HepG2 (cell line): ENCODE data around the gene ANAPC2. TPM values are rescaled to one million over a fixed set of nuclear protein-coding genes. Genes with fewer than 3 reads are reported as not detected.

Source experiments
- AHR ChIP-seq: IDR thresholded peaks from 2 replicates; pipeline ENCODE4 v1.6.1; 2018; ENCODE audit warnings: missing genetic modification reagents, missing compliant biosample characterization
- ARID3A ChIP-seq: IDR thresholded peaks from 2 replicates; pipeline ENCODE4 v1.6.1; 2012; ENCODE audit warnings: low read depth, low read length, improper control_type of control experiment
- ARID5B ChIP-seq: IDR thresholded peaks from 2 replicates; pipeline ENCODE4 v1.4.0; 2020; ENCODE audit warnings: mild to moderate bottlenecking, missing genetic modification reagents
- ATRX ChIP-seq: sonication (generic); formaldehyde crosslinking; IDR thresholded peaks from 2 replicates; pipeline ENCODE4 v1.4.0; 2020; ENCODE audit warnings: missing genetic modification reagents, borderline replicate concordance
- KAT7 ChIP-seq: IDR thresholded peaks from 2 replicates; pipeline ENCODE4 v1.6.1; 2018; ENCODE audit warnings: borderline replicate concordance, missing compliant biosample characterization
- MAFF ChIP-seq: IDR thresholded peaks from 2 replicates; pipeline ENCODE4 v1.6.1; 2011; ENCODE audit warnings: low read depth, low read length, improper control_type of control experiment
- MEF2D ChIP-seq: sonication (generic); formaldehyde crosslinking; IDR thresholded peaks from 2 replicates; pipeline ENCODE4 v1.5.1; 2020; ENCODE audit warnings: mild to moderate bottlenecking, missing genetic modification reagents
- PITX1 ChIP-seq: sonication (generic); formaldehyde crosslinking; IDR thresholded peaks from 2 replicates; pipeline ENCODE4 v1.5.1; 2020; ENCODE audit warnings: mild to moderate bottlenecking, missing genetic modification reagents
- REPIN1 ChIP-seq: sonication (generic); formaldehyde crosslinking; IDR thresholded peaks from 2 replicates; pipeline ENCODE4 v1.8.0; 2022; ENCODE audit warnings: missing genetic modification reagents, low read depth, mild to moderate bottlenecking, borderline replicate concordance
- SAFB2 ChIP-seq: sonication (generic); formaldehyde crosslinking; IDR thresholded peaks from 2 replicates; pipeline ENCODE4 v1.5.1; 2020; ENCODE audit warnings: missing genetic modification reagents, low read depth, mild to moderate bottlenecking, borderline replicate concordance
- SIX1 ChIP-seq: sonication (generic); formaldehyde crosslinking; IDR thresholded peaks from 2 replicates; pipeline ENCODE4 v1.4.0; 2020; ENCODE audit warnings: missing genetic modification reagents, borderline replicate concordance
- SMAD3 ChIP-seq: sonication (generic); formaldehyde crosslinking; IDR thresholded peaks from 2 replicates; pipeline ENCODE4 v1.4.0; 2020; ENCODE audit warnings: missing genetic modification reagents
- ZBTB43 ChIP-seq: sonication (generic); formaldehyde crosslinking; conservative IDR thresholded peaks from 2 replicates; pipeline ENCODE4 v1.4.0; 2020; ENCODE audit warnings: missing genetic modification reagents
- ZFP1 ChIP-seq: IDR thresholded peaks from 2 replicates; pipeline ENCODE4 v1.6.1; 2016
- ZNF296 ChIP-seq: sonication (generic); formaldehyde crosslinking; conservative IDR thresholded peaks from 2 replicates; pipeline ENCODE4 v1.5.0; 2020; ENCODE audit warnings: mild to moderate bottlenecking, missing genetic modification reagents
- ZNF30 ChIP-seq: sonication (generic); formaldehyde crosslinking; IDR thresholded peaks from 2 replicates; pipeline ENCODE4 v1.5.0; 2020; ENCODE audit warnings: mild to moderate bottlenecking, missing genetic modification reagents
- ZNF451 ChIP-seq: sonication (generic); formaldehyde crosslinking; IDR thresholded peaks from 2 replicates; pipeline ENCODE4 v1.5.0; 2020; ENCODE audit warnings: mild to moderate bottlenecking, missing genetic modification reagents
- ZNF460 ChIP-seq: sonication (generic); formaldehyde crosslinking; IDR thresholded peaks from 2 replicates; pipeline ENCODE4 v1.5.1; 2020; ENCODE audit warnings: missing genetic modification reagents, mild to moderate bottlenecking, borderline replicate concordance
- ZNF761 ChIP-seq: sonication (generic); formaldehyde crosslinking; conservative IDR thresholded peaks from 2 replicates; pipeline ENCODE4 v1.4.0; 2020; ENCODE audit warnings: mild to moderate bottlenecking, missing genetic modification reagents
- ZNF773 ChIP-seq: sonication (generic); formaldehyde crosslinking; IDR thresholded peaks from 2 replicates; pipeline ENCODE4 v1.4.0; 2020; ENCODE audit warnings: missing genetic modification reagents, borderline replicate concordance
- ZNF780A ChIP-seq: sonication (generic); formaldehyde crosslinking; IDR thresholded peaks from 2 replicates; pipeline ENCODE4 v1.8.0; 2022; ENCODE audit warnings: mild to moderate bottlenecking, missing genetic modification reagents, moderate library complexity
- polyA plus RNA-seq, 8 experiments: library from polyadenylated mRNA; depleted of rRNA in 3 of 8; stranded (reverse) in 7 of 8; unstranded in 1 of 8; fragments of >200 nt; fragmentation: Illumina TruSeq in 4 of 8; extraction: Trizol in 4 of 8; gene quantifications; 2 replicates each; pipeline versions ENCODE4 v1.2.1 to v1.2.3, GENCODE V29; 2011 to 2016; ENCODE audit warnings: low read depth in 4 of 8, missing spikeins in 1 of 8, mixed read lengths in 1 of 8; ENCODE audit not compliant: insufficient read depth in 1 of 8
- total RNA-seq, 5 experiments: library from RNA; depleted of rRNA; stranded (reverse); fragments of >200 nt; fragmentation: Illumina TruSeq; extraction: Trizol; gene quantifications; 2 replicates each; pipeline ENCODE4 v1.2.3, GENCODE V29; 2016; ENCODE audit warnings: low read depth in 1 of 5

Gene ANAPC2
- total and polyA plus RNA-seq, 2 of the 13 experiments (the other 11 are each of a cell fraction or from before 2014, with no cell fraction given): 12.3 to 15.4 TPM

- TF ChIP-seq KAT7 (CRISPR knock-in tag) (peak; percentile 88; the same call in 1 of the 2 replicates), ZNF761 (CRISPR knock-in tag) (no peak; the same call in 1 of the 2 replicates), ZNF460 (CRISPR knock-in tag) (no peak), MEF2D (CRISPR knock-in tag) (no peak), ZBTB43 (CRISPR knock-in tag) (no peak), ZFP1 (CRISPR knock-in tag) (no peak), ZNF30 (CRISPR knock-in tag) (0 out of 2 replicates have a peak, but pooled peaks have one; percentile 40), SMAD3 (CRISPR knock-in tag) (0 out of 2 replicates have a peak, but pooled peaks have one; percentile 72), SAFB2 (CRISPR knock-in tag) (no peak; the same call in 1 of the 2 replicates), ZNF296 (CRISPR knock-in tag) (no peak), SIX1 (CRISPR knock-in tag) (no peak), AHR (CRISPR knock-in tag) (no peak), ARID5B (CRISPR knock-in tag) (peak; percentile 49; the same call in 1 of the 2 replicates), ZNF780A (CRISPR knock-in tag) (no peak; the same call in 1 of the 2 replicates), ZNF451 (CRISPR knock-in tag) (no peak), REPIN1 (CRISPR knock-in tag) (peak; percentile 79), ZNF773 (no peak), ARID3A (no peak), ATRX (CRISPR knock-in tag) (no peak), PITX1 (CRISPR knock-in tag) (peak; percentile 29; the same call in 1 of the 2 replicates), MAFF (no peak)
These were observed 17.0 kb upstream of the ANAPC2 start, which contains the start of the genes NDOR1 and TMEM203 (continued) for GRCh38 chr9:137205126-137206069.
